Activated naive CD4-positive, alpha-beta T cell treated with Interleukin-2 at 50 U/mL for 16 hours (primary cell): ENCODE data around the gene MAN1A2.
"Not testable (repeated sequence)": the region's sequence is repeated elsewhere in the genome, so short reads cannot be mapped to it uniquely, and the experiment has no call there.

Source experiments
- DNase-seq: peaks from one replicate; pipeline ENCODE4 v3.0.0-alpha.2; 2020

The MAN1A2 gene

GRCh38 chr1:117501281-117501680, 134.0 kb downstream of the MAN1A2 start:
- no peak for DNase-seq

GRCh38 chr1:117511273-117511672, 144.0 kb downstream of the MAN1A2 start:
- no peak for DNase-seq

- DNase-seq = no peak
Measured at GRCh38 chr1:117512728-117513321, 145.6 kb downstream of the MAN1A2 start.

GRCh38 chr1:117523111-117523510, 155.9 kb downstream of the MAN1A2 start:
- no peak for DNase-seq

GRCh38 chr1:117527074-117527473, 159.8 kb downstream of the MAN1A2 start:
- DNase-seq = no peak

GRCh38 chr1:117527566-117528102, 160.4 kb downstream of the MAN1A2 start:
- DNase-seq = no peak

GRCh38 chr1:117529683-117530082, 162.4 kb downstream of the MAN1A2 start:
- no peak for DNase-seq

- no peak for DNase-seq
Measured at GRCh38 chr1:117531222-117531621, 164.0 kb downstream of the MAN1A2 start.

GRCh38 chr1:117534995-117535467, 167.8 kb downstream of the MAN1A2 start:
- peak; percentile 24 for DNase-seq

- DNase-seq = no peak
Measured at GRCh38 chr1:117535821-117536220, 168.6 kb downstream of the MAN1A2 start.

GRCh38 chr1:117537291-117537920, 170.2 kb downstream of the MAN1A2 start:
- DNase-seq = no peak

GRCh38 chr1:117540532-117540931, 173.3 kb downstream of the MAN1A2 start:
- no peak for DNase-seq

GRCh38 chr1:117541003-117541402, 173.8 kb downstream of the MAN1A2 start:
- no peak for DNase-seq

- DNase-seq = no peak
Measured at GRCh38 chr1:117541585-117541984, 174.3 kb downstream of the MAN1A2 start.

- DNase-seq = no peak
Measured at GRCh38 chr1:117544509-117545109, 177.4 kb downstream of the MAN1A2 start.

GRCh38 chr1:117546467-117546866, 179.2 kb downstream of the MAN1A2 start:
- DNase-seq = no peak

- DNase-seq = no peak
Measured at GRCh38 chr1:117553471-117553870, 186.2 kb downstream of the MAN1A2 start.

- DNase-seq = no peak
Measured at GRCh38 chr1:117555806-117556205, 188.6 kb downstream of the MAN1A2 start.

GRCh38 chr1:117556341-117556740, 189.1 kb downstream of the MAN1A2 start:
- no peak for DNase-seq

GRCh38 chr1:117556976-117557375, 189.7 kb downstream of the MAN1A2 start:
- DNase-seq = no peak

GRCh38 chr1:117558451-117558850, 191.2 kb downstream of the MAN1A2 start:
- not testable (repeated sequence) for DNase-seq

- DNase-seq = no peak
Measured at GRCh38 chr1:117559139-117559538, 191.9 kb downstream of the MAN1A2 start.

- no peak for DNase-seq
Measured at GRCh38 chr1:117559985-117560384, 192.7 kb downstream of the MAN1A2 start.

GRCh38 chr1:117561071-117561470, 193.8 kb downstream of the MAN1A2 start:
- no peak for DNase-seq
